HEK293 (cell line): ENCODE results near the gene IGFALS.

Experiments used
- GLI2 ChIP-seq: fragments of 450-650 bp; formaldehyde crosslinking; IDR thresholded peaks from 2 replicates; pipeline ENCODE4; 2017; ENCODE audit warnings: missing biosample characterization, missing genetic modification characterization, low read depth, borderline replicate concordance
- GLI4 ChIP-seq: fragments of 450-650 bp; formaldehyde crosslinking; IDR thresholded peaks from 2 replicates; pipeline ENCODE4 v1.5.1; 2016; ENCODE audit warnings: missing biosample characterization, missing genetic modification characterization
- HIC1 ChIP-seq: fragments of 450-650 bp; formaldehyde crosslinking; IDR thresholded peaks from 2 replicates; pipeline ENCODE4 v1.5.1; 2016; ENCODE audit warnings: missing biosample characterization, missing genetic modification characterization
- KLF7 ChIP-seq: fragments of 450-650 bp; formaldehyde crosslinking; IDR thresholded peaks from 2 replicates; pipeline ENCODE4 v1.5.1; 2016; ENCODE audit warnings: missing biosample characterization, missing genetic modification characterization, borderline replicate concordance
- PRDM1 ChIP-seq: fragments of 450-650 bp; formaldehyde crosslinking; IDR thresholded peaks from 2 replicates; pipeline ENCODE4; 2016; ENCODE audit warnings: missing biosample characterization, missing genetic modification characterization
- PRDM6 ChIP-seq: fragments of 450-650 bp; formaldehyde crosslinking; IDR thresholded peaks from 2 replicates; pipeline ENCODE4 v1.5.1; 2017; ENCODE audit warnings: missing biosample characterization, missing genetic modification characterization
- YY2 ChIP-seq: fragments of 450-650 bp; formaldehyde crosslinking; IDR thresholded peaks from 2 replicates; pipeline ENCODE4 v1.5.1; 2016; ENCODE audit warnings: missing biosample characterization, missing genetic modification characterization
- ZBTB1 ChIP-seq: fragments of 450-650 bp; formaldehyde crosslinking; IDR thresholded peaks from 2 replicates; pipeline ENCODE4 v1.5.1; 2016; ENCODE audit warnings: missing biosample characterization, missing genetic modification characterization
- ZBTB10 ChIP-seq: fragments of 450-650 bp; formaldehyde crosslinking; IDR thresholded peaks from 2 replicates; pipeline ENCODE4 v1.5.1; 2016; ENCODE audit warnings: missing biosample characterization, missing genetic modification characterization
- ZBTB20 ChIP-seq: fragments of 450-650 bp; formaldehyde crosslinking; IDR thresholded peaks from 2 replicates; pipeline ENCODE4 v1.5.1; 2016; ENCODE audit warnings: missing biosample characterization, missing genetic modification characterization
- ZNF146 ChIP-seq: fragments of 450-650 bp; formaldehyde crosslinking; IDR thresholded peaks from 2 replicates; pipeline ENCODE4 v1.5.1; 2016; ENCODE audit warnings: missing biosample characterization, missing genetic modification characterization
- ZNF19 ChIP-seq: fragments of 450-650 bp; formaldehyde crosslinking; IDR thresholded peaks from 2 replicates; pipeline ENCODE4; 2016; ENCODE audit warnings: missing biosample characterization, missing genetic modification characterization, low read depth
- ZNF2 ChIP-seq: fragments of 450-650 bp; formaldehyde crosslinking; IDR thresholded peaks from 2 replicates; pipeline ENCODE4 v1.5.1; 2016; ENCODE audit warnings: missing biosample characterization, missing genetic modification characterization
- ZNF221 ChIP-seq: fragments of 450-650 bp; formaldehyde crosslinking; IDR thresholded peaks from 2 replicates; pipeline ENCODE4 v1.5.1; 2017; ENCODE audit warnings: missing biosample characterization, missing genetic modification characterization, borderline replicate concordance
- ZNF544 ChIP-seq: fragments of 450-650 bp; formaldehyde crosslinking; IDR thresholded peaks from 2 replicates; pipeline ENCODE4 v1.5.0; 2017; ENCODE audit warnings: missing biosample characterization, missing genetic modification characterization
- ZNF561 ChIP-seq: fragments of 450-650 bp; IDR thresholded peaks from 2 replicates; pipeline ENCODE4 v1.5.1; 2018; ENCODE audit warnings: missing biosample characterization, missing genetic modification characterization, borderline replicate concordance
- ZNF658 ChIP-seq: fragments of 450-650 bp; formaldehyde crosslinking; IDR thresholded peaks from 2 replicates; pipeline ENCODE4; 2016; ENCODE audit warnings: missing biosample characterization, missing genetic modification characterization
- ZNF677 ChIP-seq: fragments of 450-650 bp; IDR thresholded peaks from 2 replicates; pipeline ENCODE4 v1.5.0; 2018; ENCODE audit warnings: missing biosample characterization, mild to moderate bottlenecking, missing genetic modification characterization, moderate library complexity
- ZNF785 ChIP-seq: fragments of 450-650 bp; formaldehyde crosslinking; IDR thresholded peaks from 2 replicates; pipeline ENCODE4 v1.5.1; 2016; ENCODE audit warnings: missing biosample characterization, missing genetic modification characterization
- ZNF837 ChIP-seq: fragments of 450-650 bp; formaldehyde crosslinking; IDR thresholded peaks from 2 replicates; pipeline ENCODE4 v1.5.1; 2016; ENCODE audit warnings: missing biosample characterization, missing genetic modification characterization
- TF ChIP-seq, protein P1 (sequence below): fragments of 450-650 bp; formaldehyde crosslinking; IDR thresholded peaks from 2 replicates; pipeline ENCODE4 v1.5.1; 2016; ENCODE audit warnings: missing biosample characterization, missing genetic modification characterization
- TF ChIP-seq, protein P2 (sequence below): fragments of 450-650 bp; formaldehyde crosslinking; IDR thresholded peaks from 2 replicates; pipeline ENCODE4 v1.5.1; 2016; ENCODE audit warnings: missing biosample characterization, missing genetic modification characterization

IGFALS gene

GRCh38 chr16:1771188-1771863 lies 22.2 kb downstream of the IGFALS start, which contains the start of gene NME3 (continued):
- TF ChIP-seq ZNF561, result no peak
- no peak for TF ChIP-seq HIC1
- TF ChIP-seq ZNF658 (tag by site-specific recombination), result no peak
- TF ChIP-seq ZNF837 (tag by site-specific recombination), result no peak
- no peak for TF ChIP-seq ZNF544 (tag by site-specific recombination)
- no peak for TF ChIP-seq GLI2 (tag by site-specific recombination)
- TF ChIP-seq ZNF785 (tag by site-specific recombination), result no peak
- TF ChIP-seq ZNF2, result no peak
- peak; percentile 9; the same call in 1 of the 2 replicates for TF ChIP-seq ZBTB20 (tag by site-specific recombination)
- TF ChIP-seq ZNF221 (tag by site-specific recombination), result no peak
- TF ChIP-seq, protein P1, sequence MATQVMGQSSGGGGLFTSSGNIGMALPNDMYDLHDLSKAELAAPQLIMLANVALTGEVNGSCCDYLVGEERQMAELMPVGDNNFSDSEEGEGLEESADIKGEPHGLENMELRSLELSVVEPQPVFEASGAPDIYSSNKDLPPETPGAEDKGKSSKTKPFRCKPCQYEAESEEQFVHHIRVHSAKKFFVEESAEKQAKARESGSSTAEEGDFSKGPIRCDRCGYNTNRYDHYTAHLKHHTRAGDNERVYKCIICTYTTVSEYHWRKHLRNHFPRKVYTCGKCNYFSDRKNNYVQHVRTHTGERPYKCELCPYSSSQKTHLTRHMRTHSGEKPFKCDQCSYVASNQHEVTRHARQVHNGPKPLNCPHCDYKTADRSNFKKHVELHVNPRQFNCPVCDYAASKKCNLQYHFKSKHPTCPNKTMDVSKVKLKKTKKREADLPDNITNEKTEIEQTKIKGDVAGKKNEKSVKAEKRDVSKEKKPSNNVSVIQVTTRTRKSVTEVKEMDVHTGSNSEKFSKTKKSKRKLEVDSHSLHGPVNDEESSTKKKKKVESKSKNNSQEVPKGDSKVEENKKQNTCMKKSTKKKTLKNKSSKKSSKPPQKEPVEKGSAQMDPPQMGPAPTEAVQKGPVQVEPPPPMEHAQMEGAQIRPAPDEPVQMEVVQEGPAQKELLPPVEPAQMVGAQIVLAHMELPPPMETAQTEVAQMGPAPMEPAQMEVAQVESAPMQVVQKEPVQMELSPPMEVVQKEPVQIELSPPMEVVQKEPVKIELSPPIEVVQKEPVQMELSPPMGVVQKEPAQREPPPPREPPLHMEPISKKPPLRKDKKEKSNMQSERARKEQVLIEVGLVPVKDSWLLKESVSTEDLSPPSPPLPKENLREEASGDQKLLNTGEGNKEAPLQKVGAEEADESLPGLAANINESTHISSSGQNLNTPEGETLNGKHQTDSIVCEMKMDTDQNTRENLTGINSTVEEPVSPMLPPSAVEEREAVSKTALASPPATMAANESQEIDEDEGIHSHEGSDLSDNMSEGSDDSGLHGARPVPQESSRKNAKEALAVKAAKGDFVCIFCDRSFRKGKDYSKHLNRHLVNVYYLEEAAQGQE, result no peak
- TF ChIP-seq, protein P2, sequence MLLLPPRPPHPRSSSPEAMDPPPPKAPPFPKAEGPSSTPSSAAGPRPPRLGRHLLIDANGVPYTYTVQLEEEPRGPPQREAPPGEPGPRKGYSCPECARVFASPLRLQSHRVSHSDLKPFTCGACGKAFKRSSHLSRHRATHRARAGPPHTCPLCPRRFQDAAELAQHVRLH (tag by site-specific recombination), result no peak
- no peak for TF ChIP-seq PRDM1 (tag by site-specific recombination)
- TF ChIP-seq PRDM6, result no peak
- TF ChIP-seq YY2, result no peak
- TF ChIP-seq ZBTB10 (tag by site-specific recombination), result peak; percentile 68; the same call in 1 of the 2 replicates
- no peak for TF ChIP-seq ZBTB1 (tag by site-specific recombination)
- no peak for TF ChIP-seq GLI4 (tag by site-specific recombination)
- TF ChIP-seq ZNF677 (tag by site-specific recombination), result no peak
- TF ChIP-seq ZNF19, result no peak
- 0 out of 2 replicates have a peak, but pooled peaks have one; percentile 33 for TF ChIP-seq ZNF146 (tag by site-specific recombination)
- TF ChIP-seq KLF7, result no peak
